Motor neuron (in vitro differentiated cells): ENCODE results near the gene ADGRL2. TPM values are rescaled to one million over a fixed set of nuclear protein-coding genes. Genes with fewer than 3 reads are reported as not detected.
"Not testable (repeated sequence)": the region's sequence is repeated elsewhere in the genome, so short reads cannot be mapped to it uniquely, and the experiment has no call there.

Source experiments
- ATAC-seq, 8 experiments: fragments of 200-7000 bp; cut with Tn5 transposase; replicated peaks in 6 of 8; 2 replicates each; pipeline ENCODE4 v1.8.0; 2021; ENCODE audit warnings: mild to moderate bottlenecking in 8 of 8, moderate library complexity in 8 of 8
- H3K27ac ChIP-seq, 2 donors: fragments of 250-450 bp; sonication (Bioruptor Pico); 2 replicates each; pipeline ENCODE4 v1.9.0; 2021; ENCODE audit warnings: antibody characterized with exemption in 2 of 2, mild to moderate bottlenecking in 2 of 2, moderate library complexity in 1 of 2
- H3K4me1 ChIP-seq, 2 donors: fragments of 250-450 bp; sonication (Bioruptor Pico); replicated peaks in 1 of 2; 2 replicates each; pipeline ENCODE4 v1.6.1; 2021; ENCODE audit warnings: antibody characterized with exemption in 2 of 2, mild to moderate bottlenecking in 2 of 2, moderate library complexity in 1 of 2
- H3K4me3 ChIP-seq, 5 donors: fragments of 250-450 bp; sonication (Bioruptor Pico); 2 replicates each; pipeline ENCODE4 v1.9.0; 2021; ENCODE audit warnings: antibody characterized with exemption in 5 of 5, mild to moderate bottlenecking in 5 of 5, moderate library complexity in 4 of 5
- WGBS, 10 experiments: fragments of 450-650 bp; shearing (Covaris generic); methylation state at CpG; one replicate each; pipeline ENCODE4 v1.0.0; 2022; 5-methylcytosine and 5-hydroxymethylcytosine counted together
- in situ Hi-C, 9 experiments: fragments of 400-800 bp; cut with MboI; loops; one replicate each; pipeline ENCODE4 v1.15.0; 2021; ENCODE audit warnings: low sequenced_read_pairs in 9 of 9, low pct_unique_long_range_greater_than_20kb in 2 of 9; ENCODE audit not compliant: unreplicated experiment in 9 of 9
- total RNA-seq, 8 experiments: library from RNA; unstranded; fragments of 300-600 nt; gene quantifications; 2 replicates each; pipeline versions ENCODE4 v1.2.3 to v1.2.4, GENCODE V29; 2022

Gene ADGRL2
- total RNA-seq, 8 experiments from 2014 or later, result 10.4 to 255 (median 94.3) TPM

- H3K27ac ChIP-seq, result no peak overlapping the region
- in situ Hi-C loops, result no loop called here
- no peak overlapping the region for H3K4me3 ChIP-seq
- H3K4me1 ChIP-seq, result peaks cover 19 to 34% of the 10 kb centered on the region in 2 donors
- no peak for ATAC-seq
- WGBS, 10 experiments, result 90 to 100% (median 92%) methylated on average over 1 of the region's 1 CpG; no CpG with 5 or more reads in 1 of the 10 experiments
Observed at GRCh38 chr1:81874461-81874860, 73.7 kb downstream of the ADGRL2 start.

DNA sequence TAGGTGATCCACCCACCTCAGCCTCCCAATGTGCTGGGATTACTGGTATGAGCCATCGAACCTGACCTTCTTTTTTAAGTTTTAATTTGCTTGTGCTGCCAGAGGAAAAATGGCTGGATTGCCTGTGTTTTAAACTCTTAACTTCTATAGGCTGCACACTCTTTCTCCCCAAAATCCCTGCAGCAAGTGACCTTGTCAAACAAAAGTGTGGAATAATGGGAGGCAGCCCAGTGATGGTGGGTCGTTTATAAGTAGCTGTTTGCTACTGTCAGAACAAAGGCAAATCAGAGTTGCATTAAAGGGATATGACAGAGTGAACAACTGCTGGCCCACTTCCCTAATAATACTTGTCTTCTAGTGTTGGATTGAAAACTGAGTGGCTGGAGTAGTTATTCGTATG lies 74.2 kb downstream of the ADGRL2 start:
- WGBS, 10 experiments, result 20 to 100% (median 46%) methylated on average over 1 to 3 of the region's 3 CpGs
- H3K27ac ChIP-seq, result no peak overlapping the region
- in situ Hi-C loops, result no loop called here

DNA sequence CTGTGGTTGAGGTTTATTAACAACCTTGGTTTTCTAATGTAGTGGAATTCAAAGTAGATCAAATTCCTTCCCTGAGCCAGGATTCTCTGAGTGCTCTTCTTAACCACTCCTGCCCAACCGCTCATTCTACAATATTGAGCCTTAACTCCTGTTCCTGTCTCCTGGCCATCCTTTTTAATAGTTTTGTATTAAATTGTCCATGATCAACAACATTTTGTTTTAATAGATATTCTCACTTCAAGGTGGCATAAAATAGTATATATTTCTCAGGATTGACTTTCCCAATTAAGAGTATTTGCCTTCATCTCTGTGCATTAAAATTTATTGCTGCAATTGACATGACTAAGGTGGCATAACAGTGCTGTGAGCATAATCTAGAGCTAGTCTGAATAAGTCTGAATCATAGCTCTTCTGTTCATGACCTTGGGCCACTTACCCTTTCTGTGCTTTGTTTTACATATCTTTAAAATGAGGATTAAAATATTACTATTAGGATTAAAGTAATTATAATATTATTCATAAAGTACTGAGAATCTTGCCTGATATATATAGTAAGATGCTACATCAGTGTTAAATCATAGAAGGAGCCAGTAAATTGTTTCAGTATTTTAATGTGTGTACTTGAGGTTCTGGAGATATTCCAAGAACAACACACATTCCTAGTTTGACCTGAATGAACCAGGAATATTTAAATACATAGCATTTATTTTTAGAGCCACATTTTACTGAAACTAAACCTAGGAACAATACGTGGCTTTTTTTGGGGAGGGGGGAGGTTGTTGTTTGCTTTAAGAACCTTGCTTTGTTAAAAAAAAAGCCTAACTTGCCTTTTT lies 76.4 kb downstream of the ADGRL2 start:
- WGBS, 10 experiments, result 20 to 100% (median 86%) methylated on average over 1 to 2 of the region's 2 CpGs
- no peak overlapping the region for H3K4me3 ChIP-seq
- in situ Hi-C loops, result no loop called here
- H3K4me1 ChIP-seq, result peaks cover 28 to 40% of the 10 kb centered on the region in 2 donors
- no peak overlapping the region for H3K27ac ChIP-seq
- ATAC-seq, result peak in 5 of 8 experiments; percentile 13 to 84 (median 71)

More for the DNA sequence above, 74.2 kb downstream of the ADGRL2 start:
- peaks cover 19 to 34% of the 10 kb centered on the region in 2 donors for H3K4me1 ChIP-seq
- peak in 1 of 8 experiments; percentile 17 for ATAC-seq
- H3K4me3 ChIP-seq, result no peak overlapping the region

GRCh38 chr1:81877940-81878339 lies 77.2 kb downstream of the ADGRL2 start:
- in situ Hi-C loops, result no loop called here
- 0 to 100% (median 62%) methylated on average over 1 of the region's 1 CpG; no CpG with 5 or more reads in 2 of the 10 experiments for WGBS, 10 experiments
- H3K4me1 ChIP-seq, result peaks cover 34 to 49% of the 10 kb centered on the region in 2 donors
- no peak overlapping the region for H3K4me3 ChIP-seq
- peak in 3 of 8 experiments; percentile 44 to 81 (median 65) for ATAC-seq
- H3K27ac ChIP-seq, result no peak overlapping the region

- in situ Hi-C loops, result no loop called here
- ATAC-seq, result peak in 4 of 8 experiments; percentile 11 to 63 (median 22)
- no peak overlapping the region for H3K27ac ChIP-seq
- no peak overlapping the region for H3K4me3 ChIP-seq
- peaks cover 36 to 49% of the 10 kb centered on the region in 2 donors for H3K4me1 ChIP-seq
- WGBS, 10 experiments, result 50 to 100% (median 81%) methylated on average over 1 of the region's 1 CpG; no CpG with 5 or more reads in 2 of the 10 experiments
Observed at GRCh38 chr1:81878538-81878937, 77.8 kb downstream of the ADGRL2 start.

- H3K4me1 ChIP-seq, result peaks cover 30 to 41% of the 10 kb centered on the region in 2 donors
- H3K4me3 ChIP-seq, result no peak overlapping the region
- in situ Hi-C loops, result no loop called here
- ATAC-seq, result peak in 1 of 8 experiments; percentile 75
- WGBS, 10 experiments, result 80 to 100% (median 100%) methylated on average over 1 of the region's 1 CpG; no CpG with 5 or more reads in 5 of the 10 experiments
- no peak overlapping the region for H3K27ac ChIP-seq
Observed at GRCh38 chr1:81880781-81881180, 80.0 kb downstream of the ADGRL2 start.

DNA sequence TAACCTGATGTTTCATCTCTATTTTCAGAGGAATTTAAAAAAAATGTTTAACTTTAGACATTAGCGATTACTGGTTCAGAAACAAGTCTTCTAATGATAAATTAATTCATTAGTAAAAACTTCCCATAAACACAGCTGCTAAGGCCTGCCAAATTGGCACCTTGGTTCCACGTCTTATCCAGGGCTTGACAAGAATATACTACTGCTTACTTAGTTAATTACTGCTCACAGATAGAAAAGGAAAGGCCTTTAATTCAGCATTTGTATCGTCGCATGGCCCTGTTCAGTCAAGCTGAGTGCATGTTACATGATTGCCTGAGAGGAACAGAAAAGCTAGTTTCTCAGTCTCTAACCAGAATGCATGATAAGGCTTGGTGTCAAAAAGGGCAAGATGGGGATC lies 84.6 kb downstream of the ADGRL2 start:
- WGBS, 10 experiments, result 50 to 100% (median 86%) methylated on average over 1 to 4 of the region's 4 CpGs; no CpG with 5 or more reads in 1 of the 10 experiments
- Histone ChIP-seq H3K27ac (no peak overlapping the region), H3K4me1 (peaks cover 14 to 21% of the 10 kb centered on the region in 2 donors), H3K4me3 (no peak overlapping the region)
- in situ Hi-C loops, result no loop called here
- ATAC-seq, result peak in 3 of 8 experiments; percentile 24 to 27 (median 26)

DNA sequence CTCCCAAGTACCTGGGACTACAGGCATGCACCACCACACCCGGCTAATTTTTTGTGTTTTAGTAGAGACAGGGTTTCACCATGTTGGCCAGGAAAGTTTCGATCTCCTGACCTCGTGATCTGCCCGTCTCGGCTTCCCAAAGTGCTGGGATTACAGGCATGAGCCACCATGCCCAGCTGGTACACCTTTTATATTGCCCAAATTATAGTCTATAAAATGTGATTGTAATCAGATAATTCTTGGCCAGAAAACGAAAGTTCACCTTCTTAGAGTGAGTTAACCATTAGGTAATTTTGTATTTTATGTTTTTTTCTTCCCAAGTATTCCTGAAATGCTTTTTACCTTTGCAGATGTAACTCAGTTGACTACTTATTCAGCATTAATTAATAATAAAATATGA lies 85.6 kb downstream of the ADGRL2 start:
- H3K4me3 ChIP-seq, ATAC-seq, in situ Hi-C loops, H3K27ac ChIP-seq: not testable (repeated sequence)
- 43 to 100% (median 96%) methylated on average over 1 to 6 of the region's 6 CpGs; no CpG with 5 or more reads in 2 of the 10 experiments for WGBS, 10 experiments
- H3K4me1 ChIP-seq, result peaks cover 9 to 20% of the 10 kb centered on the region in 2 donors

DNA sequence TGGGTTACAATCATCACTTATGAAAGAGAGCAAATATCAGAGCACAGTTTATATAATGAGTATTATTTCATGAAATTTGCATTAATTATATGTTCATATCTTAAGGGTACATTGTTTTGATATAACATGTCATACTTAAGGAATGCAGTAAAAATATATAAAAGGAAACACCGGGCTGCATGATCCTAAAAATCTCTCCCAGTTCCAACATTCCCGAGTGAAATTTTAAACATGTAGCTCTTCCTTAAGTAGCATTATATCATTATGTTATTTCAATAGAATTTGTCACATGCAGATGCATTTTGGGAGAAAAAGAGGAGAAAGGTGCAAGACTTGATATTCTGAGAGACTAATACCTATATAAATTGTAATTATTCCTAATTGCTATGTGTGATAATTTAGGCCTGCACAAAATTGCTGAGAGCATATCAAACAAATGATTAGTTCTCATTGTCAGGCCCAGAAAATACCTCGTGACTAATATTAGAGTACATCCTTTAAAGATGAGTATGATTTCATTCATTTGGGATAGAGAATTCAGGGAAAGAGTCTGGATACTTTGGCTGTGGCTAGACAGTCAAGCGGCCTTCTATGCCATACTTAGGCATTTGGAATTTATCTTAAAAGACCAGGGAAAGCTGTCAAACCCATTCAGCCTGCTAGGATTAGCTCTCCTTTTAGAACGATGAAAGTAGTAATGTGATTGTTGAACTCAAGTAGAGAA lies 86.8 kb downstream of the ADGRL2 start:
- H3K4me3 ChIP-seq, result no peak overlapping the region
- in situ Hi-C loops, result no loop called here
- no peak overlapping the region for H3K27ac ChIP-seq
- ATAC-seq, result no peak
- H3K4me1 ChIP-seq, result peaks cover 4 to 8% of the 10 kb centered on the region in 2 donors
- WGBS, 10 experiments, result 54 to 100% (median 88%) methylated on average over 1 to 5 of the region's 5 CpGs

DNA sequence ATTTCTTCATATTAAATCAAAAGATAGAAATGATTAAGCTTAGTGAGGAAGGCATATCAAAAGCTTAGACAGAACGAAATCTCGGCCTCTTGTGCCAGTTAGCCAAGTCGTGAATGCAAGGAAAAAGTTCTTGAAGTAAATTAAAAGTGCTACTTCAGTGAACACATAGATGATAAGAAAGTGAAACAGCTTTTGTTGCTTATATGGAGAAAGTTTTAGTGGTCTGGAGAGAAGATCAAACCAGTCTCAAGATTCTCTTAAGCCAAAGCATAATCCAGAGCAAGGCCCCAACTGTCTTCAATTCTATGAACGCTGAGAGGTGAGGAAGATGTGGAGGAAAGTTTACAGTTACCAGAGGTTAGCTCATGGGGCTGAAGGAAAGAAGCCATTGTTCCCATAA lies 88.4 kb downstream of the ADGRL2 start:
- Histone ChIP-seq H3K4me1 (peaks cover 0 to 4% of the 10 kb centered on the region in 2 donors), H3K27ac (no peak overlapping the region), H3K4me3 (no peak overlapping the region)
- no peak for ATAC-seq
- in situ Hi-C loops, result no loop called here
- 52 to 100% (median 95%) methylated on average over 1 to 4 of the region's 4 CpGs for WGBS, 10 experiments

DNA sequence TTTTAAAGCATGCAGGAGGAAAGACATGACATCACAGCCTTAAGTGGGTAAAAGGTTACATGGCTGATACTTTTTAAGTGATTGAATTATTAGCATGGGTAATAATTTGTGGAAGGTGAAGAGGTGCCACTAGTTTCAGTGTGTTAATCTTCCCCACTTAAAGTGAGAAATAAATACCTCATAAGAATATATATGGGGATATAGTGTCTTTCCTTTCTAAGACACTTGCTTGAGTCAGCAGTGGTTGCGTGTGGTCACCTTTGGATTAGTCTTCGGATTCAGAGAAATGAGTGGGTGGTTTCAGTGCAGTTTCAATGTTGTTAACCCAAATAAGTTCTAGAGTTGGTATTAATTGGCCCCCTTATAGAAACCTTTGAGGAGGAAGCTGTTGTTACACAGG lies 94.1 kb downstream of the ADGRL2 start:
- Histone ChIP-seq H3K27ac (no peak overlapping the region), H3K4me3 (no peak overlapping the region), H3K4me1 (peaks cover 0 to 10% of the 10 kb centered on the region in 2 donors)
- no peak for ATAC-seq
- 50 to 100% (median 95%) methylated on average over 1 to 2 of the region's 2 CpGs; no CpG with 5 or more reads in 1 of the 10 experiments for WGBS, 10 experiments
- in situ Hi-C loops, result no loop called here

DNA sequence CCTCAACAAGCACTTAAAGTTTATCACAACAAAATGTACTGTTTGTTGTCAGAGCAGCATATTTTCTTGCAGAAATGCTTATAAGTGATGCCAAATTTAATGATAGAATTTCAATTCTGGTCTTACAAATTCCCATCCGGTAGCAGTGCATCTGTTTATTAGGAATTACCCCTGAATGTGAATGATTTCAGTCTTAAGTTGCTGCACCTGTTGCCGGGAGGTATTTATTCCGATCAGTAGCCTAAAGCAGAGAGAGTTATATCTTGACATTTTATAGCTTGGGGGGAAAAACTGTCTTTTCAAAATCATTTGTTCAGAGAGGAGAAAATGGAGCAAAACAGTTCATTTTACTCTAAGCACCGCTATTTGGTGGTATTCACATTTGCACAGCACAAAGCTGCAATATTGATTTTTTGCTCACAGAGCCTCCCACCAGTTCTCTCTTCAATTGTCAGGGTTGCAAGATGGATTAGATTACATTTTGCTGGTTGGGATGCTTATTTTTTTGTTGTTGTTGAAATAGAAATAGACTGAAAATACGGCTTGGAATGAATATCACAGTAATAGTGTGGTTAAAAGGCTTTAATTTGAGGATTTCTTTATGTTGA lies 98.6 kb downstream of the ADGRL2 start:
- Histone ChIP-seq H3K27ac (no peak overlapping the region), H3K4me3 (no peak overlapping the region), H3K4me1 (peaks cover 0 to 10% of the 10 kb centered on the region in 2 donors)
- ATAC-seq, result peak in 3 of 8 experiments; percentile 63 to 66 (median 64)
- WGBS, 10 experiments, result 42 to 100% (median 82%) methylated on average over 2 to 5 of the region's 5 CpGs
- in situ Hi-C loops, result no loop called here

GRCh38 chr1:81907575-81907974 lies 106.8 kb downstream of the ADGRL2 start:
- Histone ChIP-seq H3K27ac (no peak overlapping the region), H3K4me1 (no peaks in the 10 kb centered on the region), H3K4me3 (no peak overlapping the region)
- 80 to 100% (median 100%) methylated on average over 1 to 2 of the region's 2 CpGs; no CpG with 5 or more reads in 2 of the 10 experiments for WGBS, 10 experiments
- no peak for ATAC-seq
- in situ Hi-C loops, result no loop called here
